Liver (tissue), 3 donors: Measurements from ENCODE around the gene GRK5.

Source experiments
- EGR1 ChIP-seq, 2 donors: IDR thresholded peaks; 2 replicates each; pipeline ENCODE4 v1.6.1; 2016 to 2018; ENCODE audit warnings: antibody characterized with exemption in 2 of 2, low read depth in 2 of 2
- FOXA1 ChIP-seq: IDR thresholded peaks from 2 replicates; pipeline ENCODE4 v1.6.1; 2016; ENCODE audit warnings: antibody characterized with exemption
- FOXA2 ChIP-seq: IDR thresholded peaks from 2 replicates; pipeline ENCODE4 v1.6.1; 2016; ENCODE audit warnings: antibody characterized with exemption
- JUND ChIP-seq, 2 donors: IDR thresholded peaks; 2 replicates each; pipeline ENCODE4 v1.6.1; 2016; ENCODE audit warnings: antibody characterized with exemption in 2 of 2
- RAD21 ChIP-seq, 2 donors: IDR thresholded peaks; 2 replicates each; pipeline ENCODE4 v1.6.1; 2016; ENCODE audit warnings: antibody characterized with exemption in 2 of 2, mild to moderate bottlenecking in 2 of 2
- RXRA ChIP-seq, 2 donors: IDR thresholded peaks; 2 replicates each; pipeline ENCODE4 v1.6.1; 2017 to 2018; ENCODE audit warnings: antibody characterized with exemption in 2 of 2, mild to moderate bottlenecking in 1 of 2
- SP1 ChIP-seq: IDR thresholded peaks from 2 replicates; pipeline ENCODE4 v1.6.1; 2018; ENCODE audit warnings: antibody characterized with exemption, mild to moderate bottlenecking
- TAF1 ChIP-seq: conservative IDR thresholded peaks from 2 replicates; pipeline ENCODE4 v1.6.1; 2016; ENCODE audit warnings: antibody characterized with exemption, mild to moderate bottlenecking
- YY1 ChIP-seq: IDR thresholded peaks from 2 replicates; pipeline ENCODE4 v1.6.1; 2016; ENCODE audit warnings: antibody characterized with exemption, mild to moderate bottlenecking
- TF ChIP-seq, protein P1 (sequence below): IDR thresholded peaks from 2 replicates; pipeline ENCODE4 v1.6.1; 2016; ENCODE audit warnings: antibody characterized with exemption, mild to moderate bottlenecking
- TF ChIP-seq, protein P2 (sequence below): fragments of 150-350 bp; IDR thresholded peaks from 2 replicates; pipeline ENCODE4 v1.5.1; 2017; ENCODE audit warnings: improper control_type of control experiment, low read depth, low read length; ENCODE audit not compliant: missing input control
- TF ChIP-seq, protein P3 (sequence below): IDR thresholded peaks from 2 replicates; pipeline ENCODE4 v1.6.1; 2016; ENCODE audit warnings: antibody characterized with exemption
- TF ChIP-seq, protein P4 (sequence below): IDR thresholded peaks from 2 replicates; pipeline ENCODE4 v1.6.1; 2016; ENCODE audit warnings: antibody characterized with exemption
- TF ChIP-seq, protein P5 (sequence below): IDR thresholded peaks from 2 replicates; pipeline ENCODE4 v1.6.1; 2016; ENCODE audit warnings: antibody characterized with exemption
- donor health status: healthy.
- donor health status: healthy.

DNA sequence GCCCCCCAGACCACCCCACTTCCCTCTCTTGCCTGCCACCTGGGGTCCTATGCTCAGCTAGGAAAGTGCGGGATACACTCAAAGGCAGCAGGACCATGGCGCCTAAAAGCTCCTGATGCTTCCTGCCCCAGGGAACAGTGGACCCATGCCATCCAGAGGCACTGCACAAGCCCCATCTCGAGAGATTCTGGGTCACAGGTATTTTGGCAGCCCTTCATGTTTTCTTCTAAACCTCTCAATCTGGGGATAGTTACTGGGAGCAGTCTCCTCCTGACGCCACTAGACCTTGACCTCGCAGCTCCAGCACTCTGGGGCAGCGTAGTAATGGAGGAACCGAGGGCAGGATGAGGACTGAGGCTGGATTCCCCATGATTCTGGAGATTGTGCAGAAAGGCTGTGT, 107.1 kb downstream of the GRK5 start:
- TF ChIP-seq, protein P1, sequence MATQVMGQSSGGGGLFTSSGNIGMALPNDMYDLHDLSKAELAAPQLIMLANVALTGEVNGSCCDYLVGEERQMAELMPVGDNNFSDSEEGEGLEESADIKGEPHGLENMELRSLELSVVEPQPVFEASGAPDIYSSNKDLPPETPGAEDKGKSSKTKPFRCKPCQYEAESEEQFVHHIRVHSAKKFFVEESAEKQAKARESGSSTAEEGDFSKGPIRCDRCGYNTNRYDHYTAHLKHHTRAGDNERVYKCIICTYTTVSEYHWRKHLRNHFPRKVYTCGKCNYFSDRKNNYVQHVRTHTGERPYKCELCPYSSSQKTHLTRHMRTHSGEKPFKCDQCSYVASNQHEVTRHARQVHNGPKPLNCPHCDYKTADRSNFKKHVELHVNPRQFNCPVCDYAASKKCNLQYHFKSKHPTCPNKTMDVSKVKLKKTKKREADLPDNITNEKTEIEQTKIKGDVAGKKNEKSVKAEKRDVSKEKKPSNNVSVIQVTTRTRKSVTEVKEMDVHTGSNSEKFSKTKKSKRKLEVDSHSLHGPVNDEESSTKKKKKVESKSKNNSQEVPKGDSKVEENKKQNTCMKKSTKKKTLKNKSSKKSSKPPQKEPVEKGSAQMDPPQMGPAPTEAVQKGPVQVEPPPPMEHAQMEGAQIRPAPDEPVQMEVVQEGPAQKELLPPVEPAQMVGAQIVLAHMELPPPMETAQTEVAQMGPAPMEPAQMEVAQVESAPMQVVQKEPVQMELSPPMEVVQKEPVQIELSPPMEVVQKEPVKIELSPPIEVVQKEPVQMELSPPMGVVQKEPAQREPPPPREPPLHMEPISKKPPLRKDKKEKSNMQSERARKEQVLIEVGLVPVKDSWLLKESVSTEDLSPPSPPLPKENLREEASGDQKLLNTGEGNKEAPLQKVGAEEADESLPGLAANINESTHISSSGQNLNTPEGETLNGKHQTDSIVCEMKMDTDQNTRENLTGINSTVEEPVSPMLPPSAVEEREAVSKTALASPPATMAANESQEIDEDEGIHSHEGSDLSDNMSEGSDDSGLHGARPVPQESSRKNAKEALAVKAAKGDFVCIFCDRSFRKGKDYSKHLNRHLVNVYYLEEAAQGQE, result no peak
- TF ChIP-seq TAF1 (no peak), EGR1 (IDR thresholded peaks at IDR 0.05; ENCODE audit: low read depth in 2 of 2) (no peak), JUND (IDR thresholded peaks at IDR 0.05) (no peak), RXRA (IDR thresholded peaks at IDR 0.05) (no peak), YY1 (no peak), SP1 (no peak), FOXA2 (no peak), RAD21 (IDR thresholded peaks at IDR 0.05) (no peak), FOXA1 (no peak)
- TF ChIP-seq, protein P2, sequence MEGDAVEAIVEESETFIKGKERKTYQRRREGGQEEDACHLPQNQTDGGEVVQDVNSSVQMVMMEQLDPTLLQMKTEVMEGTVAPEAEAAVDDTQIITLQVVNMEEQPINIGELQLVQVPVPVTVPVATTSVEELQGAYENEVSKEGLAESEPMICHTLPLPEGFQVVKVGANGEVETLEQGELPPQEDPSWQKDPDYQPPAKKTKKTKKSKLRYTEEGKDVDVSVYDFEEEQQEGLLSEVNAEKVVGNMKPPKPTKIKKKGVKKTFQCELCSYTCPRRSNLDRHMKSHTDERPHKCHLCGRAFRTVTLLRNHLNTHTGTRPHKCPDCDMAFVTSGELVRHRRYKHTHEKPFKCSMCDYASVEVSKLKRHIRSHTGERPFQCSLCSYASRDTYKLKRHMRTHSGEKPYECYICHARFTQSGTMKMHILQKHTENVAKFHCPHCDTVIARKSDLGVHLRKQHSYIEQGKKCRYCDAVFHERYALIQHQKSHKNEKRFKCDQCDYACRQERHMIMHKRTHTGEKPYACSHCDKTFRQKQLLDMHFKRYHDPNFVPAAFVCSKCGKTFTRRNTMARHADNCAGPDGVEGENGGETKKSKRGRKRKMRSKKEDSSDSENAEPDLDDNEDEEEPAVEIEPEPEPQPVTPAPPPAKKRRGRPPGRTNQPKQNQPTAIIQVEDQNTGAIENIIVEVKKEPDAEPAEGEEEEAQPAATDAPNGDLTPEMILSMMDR, result no peak
- TF ChIP-seq, protein P3, sequence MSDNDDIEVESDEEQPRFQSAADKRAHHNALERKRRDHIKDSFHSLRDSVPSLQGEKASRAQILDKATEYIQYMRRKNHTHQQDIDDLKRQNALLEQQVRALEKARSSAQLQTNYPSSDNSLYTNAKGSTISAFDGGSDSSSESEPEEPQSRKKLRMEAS, result no peak
- TF ChIP-seq, protein P4, sequence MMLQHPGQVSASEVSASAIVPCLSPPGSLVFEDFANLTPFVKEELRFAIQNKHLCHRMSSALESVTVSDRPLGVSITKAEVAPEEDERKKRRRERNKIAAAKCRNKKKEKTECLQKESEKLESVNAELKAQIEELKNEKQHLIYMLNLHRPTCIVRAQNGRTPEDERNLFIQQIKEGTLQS, result no peak
- TF ChIP-seq, protein P5, sequence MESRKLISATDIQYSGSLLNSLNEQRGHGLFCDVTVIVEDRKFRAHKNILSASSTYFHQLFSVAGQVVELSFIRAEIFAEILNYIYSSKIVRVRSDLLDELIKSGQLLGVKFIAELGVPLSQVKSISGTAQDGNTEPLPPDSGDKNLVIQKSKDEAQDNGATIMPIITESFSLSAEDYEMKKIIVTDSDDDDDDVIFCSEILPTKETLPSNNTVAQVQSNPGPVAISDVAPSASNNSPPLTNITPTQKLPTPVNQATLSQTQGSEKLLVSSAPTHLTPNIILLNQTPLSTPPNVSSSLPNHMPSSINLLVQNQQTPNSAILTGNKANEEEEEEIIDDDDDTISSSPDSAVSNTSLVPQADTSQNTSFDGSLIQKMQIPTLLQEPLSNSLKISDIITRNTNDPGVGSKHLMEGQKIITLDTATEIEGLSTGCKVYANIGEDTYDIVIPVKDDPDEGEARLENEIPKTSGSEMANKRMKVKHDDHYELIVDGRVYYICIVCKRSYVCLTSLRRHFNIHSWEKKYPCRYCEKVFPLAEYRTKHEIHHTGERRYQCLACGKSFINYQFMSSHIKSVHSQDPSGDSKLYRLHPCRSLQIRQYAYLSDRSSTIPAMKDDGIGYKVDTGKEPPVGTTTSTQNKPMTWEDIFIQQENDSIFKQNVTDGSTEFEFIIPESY, result no peak
